HepG2 (cell line): ENCODE data around the gene LRRC73. TPM values are rescaled to one million over a fixed set of nuclear protein-coding genes. Genes with fewer than 3 reads are reported as not detected.
A peak's percentile ranks its signal among the peaks of the same experiment; 100 is the strongest.

ENCODE experiments used
- DMTF1 ChIP-seq: sonication (generic); formaldehyde crosslinking; IDR thresholded peaks from 2 replicates; pipeline ENCODE4 v1.4.0; 2020; ENCODE audit warnings: mild to moderate bottlenecking, missing genetic modification reagents
- ETV6 ChIP-seq: sonication (generic); formaldehyde crosslinking; conservative IDR thresholded peaks from 2 replicates; pipeline ENCODE4 v1.4.0; 2020; ENCODE audit warnings: missing genetic modification reagents
- FOXO1 ChIP-seq: sonication (generic); formaldehyde crosslinking; IDR thresholded peaks from 2 replicates; pipeline ENCODE4 v1.4.0; 2020; ENCODE audit warnings: missing genetic modification reagents
- HBP1 ChIP-seq: IDR thresholded peaks from 2 replicates; pipeline ENCODE4 v1.6.1; 2016; ENCODE audit warnings: low read depth, control low read depth
- HNRNPH1 ChIP-seq: fragments of 200-400 bp; formaldehyde crosslinking; optimal IDR thresholded peaks from 2 replicates; pipeline ENCODE3; 2017; ENCODE audit warnings: mild to moderate bottlenecking, low read depth, low read length
- IKZF4 ChIP-seq: sonication (generic); formaldehyde crosslinking; IDR thresholded peaks from 2 replicates; pipeline ENCODE4 v1.5.1; 2020; ENCODE audit warnings: borderline replicate concordance, mild to moderate bottlenecking, low read depth, missing genetic modification reagents; ENCODE audit errors: not compliant biosample characterization
- JARID2 ChIP-seq: sonication (generic); formaldehyde crosslinking; IDR thresholded peaks from 2 replicates; pipeline ENCODE4 v1.8.1; 2023; ENCODE audit warnings: missing genetic modification reagents, inconsistent platforms; ENCODE audit not compliant: insufficient replicate concordance
- KLF12 ChIP-seq: sonication (generic); formaldehyde crosslinking; IDR thresholded peaks from 2 replicates; pipeline ENCODE4 v1.4.0; 2020; ENCODE audit warnings: missing genetic modification reagents, borderline replicate concordance
- NCOA5 ChIP-seq: sonication (generic); formaldehyde crosslinking; IDR thresholded peaks from 2 replicates; pipeline ENCODE4 v1.4.0; 2020; ENCODE audit warnings: missing genetic modification reagents
- NFYC ChIP-seq: IDR thresholded peaks from 2 replicates; pipeline ENCODE4 v1.6.1; 2016; ENCODE audit warnings: missing genetic modification reagents, missing compliant biosample characterization
- PLRG1 ChIP-seq: fragments of 450-650 bp; conservative IDR thresholded peaks from 2 replicates; pipeline ENCODE4 v1.6.1; 2016
- RARA ChIP-seq: IDR thresholded peaks from 2 replicates; pipeline ENCODE4 v1.6.1; 2016; ENCODE audit warnings: missing genetic modification reagents, missing compliant biosample characterization
- RELA ChIP-seq: sonication (generic); formaldehyde crosslinking; IDR thresholded peaks from 2 replicates; pipeline ENCODE4 v1.4.0; 2020; ENCODE audit warnings: missing genetic modification reagents
- RNF2 ChIP-seq: fragments of 450-650 bp; conservative IDR thresholded peaks from 2 replicates; pipeline ENCODE4 v1.6.1; 2016; ENCODE audit warnings: low read depth
- RXRA ChIP-seq: sonication (generic); formaldehyde crosslinking; IDR thresholded peaks from 2 replicates; pipeline ENCODE4 v1.5.1; 2020; ENCODE audit warnings: missing genetic modification reagents
- SP140L ChIP-seq: sonication (generic); formaldehyde crosslinking; IDR thresholded peaks from 2 replicates; pipeline ENCODE4 v1.4.0; 2020; ENCODE audit warnings: missing genetic modification reagents, borderline replicate concordance
- TBX3 ChIP-seq: fragments of 450-650 bp; IDR thresholded peaks from 2 replicates; pipeline ENCODE4 v1.6.1; 2017; ENCODE audit warnings: antibody characterized with exemption, mild to moderate bottlenecking, inconsistent platforms, borderline replicate concordance
- TMF1 ChIP-seq: sonication (generic); formaldehyde crosslinking; IDR thresholded peaks from 2 replicates; pipeline ENCODE4 v1.8.1; 2022; ENCODE audit warnings: low read depth, missing genetic modification reagents
- TSC22D2 ChIP-seq: sonication (generic); formaldehyde crosslinking; IDR thresholded peaks from 2 replicates; pipeline ENCODE4 v1.5.1; 2020; ENCODE audit warnings: missing genetic modification reagents, mild to moderate bottlenecking, borderline replicate concordance
- ZMAT3 ChIP-seq: sonication (generic); formaldehyde crosslinking; conservative IDR thresholded peaks from 2 replicates; pipeline ENCODE4 v1.7.0; 2021; ENCODE audit warnings: missing genetic modification reagents
- ZNF160 ChIP-seq: sonication (generic); formaldehyde crosslinking; IDR thresholded peaks from 2 replicates; pipeline ENCODE4 v1.8.0; 2022; ENCODE audit warnings: mild to moderate bottlenecking, inconsistent platforms, missing genetic modification reagents
- ZNF230 ChIP-seq: sonication (generic); formaldehyde crosslinking; IDR thresholded peaks from 2 replicates; pipeline ENCODE4 v1.4.0; 2020; ENCODE audit warnings: mild to moderate bottlenecking, missing genetic modification reagents
- ZNF264 ChIP-seq: sonication (generic); formaldehyde crosslinking; IDR thresholded peaks from 2 replicates; pipeline ENCODE4 v1.4.0; 2020; ENCODE audit warnings: missing genetic modification reagents
- ZNF564 ChIP-seq: sonication (generic); formaldehyde crosslinking; IDR thresholded peaks from 2 replicates; pipeline ENCODE4 v1.8.1; 2023; ENCODE audit warnings: mild to moderate bottlenecking, missing genetic modification reagents
- ZNF615 ChIP-seq: sonication (generic); formaldehyde crosslinking; IDR thresholded peaks from 2 replicates; pipeline ENCODE4 v1.5.0; 2020; ENCODE audit warnings: mild to moderate bottlenecking, missing genetic modification reagents, borderline replicate concordance
- polyA plus RNA-seq, 8 experiments: library from polyadenylated mRNA; depleted of rRNA in 3 of 8; stranded (reverse) in 7 of 8; unstranded in 1 of 8; fragments of >200 nt; fragmentation: Illumina TruSeq in 4 of 8; extraction: Trizol in 4 of 8; gene quantifications; 2 replicates each; pipeline versions ENCODE4 v1.2.1 to v1.2.3, GENCODE V29; 2011 to 2016; ENCODE audit warnings: low read depth in 4 of 8, missing spikeins in 1 of 8, mixed read lengths in 1 of 8; ENCODE audit not compliant: insufficient read depth in 1 of 8
- total RNA-seq, 5 experiments: library from RNA; depleted of rRNA; stranded (reverse); fragments of >200 nt; fragmentation: Illumina TruSeq; extraction: Trizol; gene quantifications; 2 replicates each; pipeline ENCODE4 v1.2.3, GENCODE V29; 2016; ENCODE audit warnings: low read depth in 1 of 5
- TF ChIP-seq, protein P1 (sequence below): sonication (generic); formaldehyde crosslinking; IDR thresholded peaks from 2 replicates; pipeline ENCODE4 v1.8.0; 2022; ENCODE audit warnings: mild to moderate bottlenecking, missing genetic modification reagents, borderline replicate concordance

Gene LRRC73
- total and polyA plus RNA-seq, 2 of the 13 experiments (the other 11 are each of a cell fraction or from before 2014, with no cell fraction given): 0.11 to 0.12 TPM

DNA sequence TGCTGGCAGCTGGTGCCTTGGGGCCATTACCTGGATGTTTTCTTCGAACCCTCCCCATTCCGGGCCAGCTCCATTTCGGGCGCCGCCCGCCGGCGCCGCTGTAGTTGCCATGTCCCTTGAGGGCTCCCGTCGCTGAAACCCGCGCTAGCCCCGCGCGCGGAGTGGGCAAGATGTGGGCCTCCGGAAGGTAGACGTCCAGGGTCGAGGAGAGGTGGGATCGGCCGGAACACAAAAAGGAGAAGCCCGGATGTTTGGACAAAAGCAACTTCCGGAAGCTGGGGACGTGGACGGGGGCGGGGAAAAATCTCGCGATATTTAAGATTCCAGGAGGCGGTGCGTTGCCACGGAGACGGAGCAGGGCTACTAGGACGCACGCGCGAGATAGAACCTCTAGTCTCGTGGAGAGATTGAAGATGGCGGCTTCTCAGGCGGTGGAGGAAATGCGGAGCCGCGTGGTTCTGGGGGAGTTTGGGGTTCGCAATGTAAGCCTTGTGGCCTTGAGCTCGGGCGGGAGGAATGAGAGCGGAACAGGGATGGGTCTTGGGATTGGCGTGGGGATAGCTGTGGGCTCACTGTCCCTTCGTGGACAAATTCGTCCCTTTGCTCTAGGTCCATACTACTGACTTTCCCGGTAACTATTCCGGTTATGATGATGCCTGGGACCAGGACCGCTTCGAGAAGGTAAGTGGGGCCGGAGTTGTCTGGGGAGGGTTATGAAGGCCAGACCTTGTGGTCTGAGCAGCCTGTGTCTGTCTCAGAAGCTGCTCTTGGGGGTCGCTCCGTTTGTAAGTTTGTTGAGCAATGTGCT is 6.8 kb upstream of the LRRC73 start, which contains the start of the genes POLR1C and YIPF3 (continued):
- TF ChIP-seq RARA (CRISPR knock-in tag): peak; percentile 56
- TF ChIP-seq RELA (CRISPR knock-in tag): no peak
- TF ChIP-seq DMTF1 (CRISPR knock-in tag): no peak
- TF ChIP-seq NFYC (CRISPR knock-in tag): peak; percentile 11; the same call in 1 of the 2 replicates
- peak; percentile 79 for TF ChIP-seq RXRA
- no peak for TF ChIP-seq NCOA5
- TF ChIP-seq PLRG1: no peak
- TF ChIP-seq ZNF160 (CRISPR knock-in tag): peak; percentile 53
- peak; percentile 41 for TF ChIP-seq FOXO1 (CRISPR knock-in tag)
- no peak for TF ChIP-seq JARID2 (CRISPR knock-in tag)
- TF ChIP-seq ZNF230 (CRISPR knock-in tag): peak; percentile 92; the same call in 1 of the 2 replicates
- TF ChIP-seq, protein P1, sequence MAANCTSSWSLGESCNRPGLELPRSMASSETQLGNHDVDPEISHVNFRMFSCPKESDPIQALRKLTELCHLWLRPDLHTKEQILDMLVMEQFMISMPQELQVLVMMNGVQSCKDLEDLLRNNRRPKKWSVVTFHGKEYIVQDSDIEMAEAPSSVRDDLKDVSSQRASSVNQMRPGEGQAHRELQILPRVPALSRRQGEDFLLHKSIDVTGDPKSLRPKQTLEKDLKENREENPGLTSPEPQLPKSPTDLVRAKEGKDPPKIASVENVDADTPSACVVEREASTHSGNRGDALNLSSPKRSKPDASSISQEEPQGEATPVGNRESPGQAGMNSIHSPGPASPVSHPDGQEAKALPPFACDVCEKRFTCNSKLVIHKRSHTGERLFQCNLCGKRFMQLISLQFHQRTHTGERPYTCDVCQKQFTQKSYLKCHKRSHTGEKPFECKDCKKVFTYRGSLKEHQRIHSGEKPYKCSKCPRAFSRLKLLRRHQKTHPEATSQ: peak; percentile 71; the same call in 1 of the 2 replicates
- TF ChIP-seq KLF12 (CRISPR knock-in tag): peak; percentile 58; the same call in 1 of the 2 replicates
- TF ChIP-seq SP140L (CRISPR knock-in tag): peak; percentile 60; the same call in 1 of the 2 replicates
- no peak for TF ChIP-seq ZNF615 (CRISPR knock-in tag)
- no peak for TF ChIP-seq TBX3
- no peak for TF ChIP-seq ZMAT3
- peak; percentile 67; the same call in 1 of the 2 replicates for TF ChIP-seq TMF1 (CRISPR knock-in tag)
- TF ChIP-seq TSC22D2 (CRISPR knock-in tag): no peak; the same call in 1 of the 2 replicates
- peak; percentile 11 for TF ChIP-seq IKZF4 (CRISPR knock-in tag)
- TF ChIP-seq ZNF264 (CRISPR knock-in tag): peak; percentile 42; the same call in 1 of the 2 replicates
- no peak for TF ChIP-seq HNRNPH1
- peak; percentile 93 for TF ChIP-seq HBP1 (CRISPR knock-in tag)
- TF ChIP-seq ETV6 (CRISPR knock-in tag): peak; percentile 28; the same call in 1 of the 2 replicates
- TF ChIP-seq ZNF564 (CRISPR knock-in tag): peak; percentile 41
- no peak for TF ChIP-seq RNF2
